ENCODE measurements around the gene GCSAML.

DNA sequence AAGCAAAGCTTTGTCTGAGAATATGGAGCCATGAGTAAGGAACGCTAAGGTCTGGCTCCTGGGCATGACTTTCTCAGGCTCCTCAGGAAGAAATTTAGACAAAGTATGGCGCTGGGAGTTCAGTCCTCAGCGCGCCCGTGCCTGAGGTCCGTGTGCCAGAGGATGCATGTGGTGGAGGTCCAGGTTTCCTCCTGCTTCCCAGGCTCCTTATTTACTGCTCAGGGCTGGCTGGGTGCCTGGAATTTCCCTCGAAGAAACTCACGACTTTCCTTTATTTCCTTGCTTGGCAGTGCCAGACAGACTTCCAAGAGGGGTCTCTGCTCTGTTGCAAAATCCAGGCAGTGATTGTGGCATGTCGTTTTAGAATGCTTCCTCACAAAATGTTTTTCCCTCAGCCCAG lies 13.3 kb downstream of the GCSAML start:
- TF ChIP-seq, protein P1, sequence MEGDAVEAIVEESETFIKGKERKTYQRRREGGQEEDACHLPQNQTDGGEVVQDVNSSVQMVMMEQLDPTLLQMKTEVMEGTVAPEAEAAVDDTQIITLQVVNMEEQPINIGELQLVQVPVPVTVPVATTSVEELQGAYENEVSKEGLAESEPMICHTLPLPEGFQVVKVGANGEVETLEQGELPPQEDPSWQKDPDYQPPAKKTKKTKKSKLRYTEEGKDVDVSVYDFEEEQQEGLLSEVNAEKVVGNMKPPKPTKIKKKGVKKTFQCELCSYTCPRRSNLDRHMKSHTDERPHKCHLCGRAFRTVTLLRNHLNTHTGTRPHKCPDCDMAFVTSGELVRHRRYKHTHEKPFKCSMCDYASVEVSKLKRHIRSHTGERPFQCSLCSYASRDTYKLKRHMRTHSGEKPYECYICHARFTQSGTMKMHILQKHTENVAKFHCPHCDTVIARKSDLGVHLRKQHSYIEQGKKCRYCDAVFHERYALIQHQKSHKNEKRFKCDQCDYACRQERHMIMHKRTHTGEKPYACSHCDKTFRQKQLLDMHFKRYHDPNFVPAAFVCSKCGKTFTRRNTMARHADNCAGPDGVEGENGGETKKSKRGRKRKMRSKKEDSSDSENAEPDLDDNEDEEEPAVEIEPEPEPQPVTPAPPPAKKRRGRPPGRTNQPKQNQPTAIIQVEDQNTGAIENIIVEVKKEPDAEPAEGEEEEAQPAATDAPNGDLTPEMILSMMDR (IDR thresholded peaks at IDR 0.05), result no peak
- no peak for TF ChIP-seq POLR2A (IDR thresholded peaks at IDR 0.05)
- no peak for TF ChIP-seq EP300 (IDR thresholded peaks at IDR 0.05)

All from tibial nerve (tissue), 4 donors.